M059J (cell line): ENCODE measurements around the gene EPB41L5. TPM values are rescaled to one million over a fixed set of nuclear protein-coding genes. Genes with fewer than 3 reads are reported as not detected.
"Not testable (repeated sequence)": the region's sequence is repeated elsewhere in the genome, so short reads cannot be mapped to it uniquely, and the experiment has no call there.

Source experiments
- DNase-seq: peaks from one replicate; pipeline ENCODE4 v3.0.0-alpha.2; 2012; ENCODE audit warnings: low read depth
- total RNA-seq: library from RNA; depleted of rRNA; stranded (reverse); fragments of >200 nt; shearing (Covaris generic); gene quantifications from 2 replicates; pipeline ENCODE4 v1.2.3, GENCODE V29; 2014

Gene EPB41L5
- total RNA-seq, 1 experiment from 2014 or later, result 5.8 TPM

GRCh38 chr2:120100627-120101026 lies 87.8 kb downstream of the EPB41L5 start:
- no peak for DNase-seq

DNA sequence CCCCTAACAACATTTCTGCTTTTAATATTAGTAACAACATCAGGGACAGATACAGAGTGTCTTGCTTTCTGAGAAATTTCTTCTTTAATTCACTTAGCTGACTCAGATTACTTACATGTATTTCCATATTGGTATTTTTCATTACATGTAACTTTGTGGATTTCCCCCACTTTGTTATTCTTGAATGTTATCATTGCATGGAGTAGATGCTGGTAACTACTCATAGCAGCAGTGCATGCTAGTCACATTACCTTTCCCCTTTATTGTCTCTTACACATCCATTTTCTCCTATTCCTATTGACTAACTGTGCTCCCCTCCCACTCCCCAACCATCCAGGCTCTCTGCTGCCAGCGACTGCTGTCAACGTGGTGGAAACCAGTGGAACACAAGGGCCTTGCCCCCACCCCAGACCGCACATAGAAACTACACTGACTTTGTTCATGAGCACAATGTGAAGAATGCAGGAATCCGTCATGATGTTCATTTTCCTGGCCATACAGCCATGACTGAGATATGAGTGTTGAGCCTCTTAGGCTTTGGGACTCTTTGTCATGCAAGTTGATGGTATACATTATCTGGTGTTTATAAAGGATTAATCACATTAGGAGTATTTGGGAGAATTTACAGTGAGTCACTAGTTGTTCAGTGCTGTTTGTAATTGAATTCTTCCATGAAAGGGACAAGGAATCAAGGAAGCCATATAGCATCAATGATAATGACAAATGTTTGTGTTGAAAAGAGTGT lies 91.0 kb downstream of the EPB41L5 start:
- DNase-seq, result peak; percentile 84

- DNase-seq, result no peak
These were observed 91.9 kb downstream of the EPB41L5 start for GRCh38 chr2:120104772-120105171.

GRCh38 chr2:120105360-120105759 lies 92.5 kb downstream of the EPB41L5 start:
- DNase-seq, result peak; percentile 1

DNA sequence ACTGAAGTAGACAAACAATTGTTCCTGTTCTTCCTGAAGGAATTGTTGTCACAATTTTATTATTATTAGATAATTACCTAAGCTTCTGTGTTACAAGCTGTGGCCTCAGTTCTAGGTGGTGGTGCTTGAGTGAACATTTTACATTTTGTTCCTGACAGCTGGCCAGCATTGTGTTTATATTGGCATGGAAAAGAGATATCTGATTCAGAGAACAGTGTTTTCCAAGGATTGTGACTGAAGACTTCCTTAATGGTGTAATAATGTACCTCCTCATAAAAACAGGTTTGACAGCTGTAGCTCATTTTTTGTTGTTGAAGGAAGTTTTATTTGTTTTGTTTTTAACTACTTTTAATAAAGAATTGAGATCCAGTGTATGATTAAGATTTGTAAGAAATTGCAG lies 95.2 kb downstream of the EPB41L5 start:
- DNase-seq, result peak; percentile 66

DNA sequence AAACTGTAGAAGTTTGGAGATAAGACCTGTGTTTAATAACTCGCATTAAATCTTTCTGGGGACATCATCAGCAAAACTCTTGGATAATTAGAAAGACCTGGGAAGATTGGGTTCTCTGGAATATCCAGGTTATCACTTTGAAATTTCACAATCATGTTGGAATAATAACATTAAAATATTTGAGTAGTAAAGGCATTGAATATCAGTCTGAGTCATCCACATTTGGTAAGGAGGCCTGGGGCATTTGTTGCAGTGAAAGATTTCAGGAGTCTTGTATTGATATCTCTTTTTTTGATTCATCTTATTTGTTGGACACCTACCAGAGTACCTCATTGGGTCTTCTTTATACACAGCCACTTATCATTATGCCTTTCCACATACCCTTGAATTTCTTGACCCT lies 95.9 kb downstream of the EPB41L5 start:
- DNase-seq, result peak; percentile 27

DNA sequence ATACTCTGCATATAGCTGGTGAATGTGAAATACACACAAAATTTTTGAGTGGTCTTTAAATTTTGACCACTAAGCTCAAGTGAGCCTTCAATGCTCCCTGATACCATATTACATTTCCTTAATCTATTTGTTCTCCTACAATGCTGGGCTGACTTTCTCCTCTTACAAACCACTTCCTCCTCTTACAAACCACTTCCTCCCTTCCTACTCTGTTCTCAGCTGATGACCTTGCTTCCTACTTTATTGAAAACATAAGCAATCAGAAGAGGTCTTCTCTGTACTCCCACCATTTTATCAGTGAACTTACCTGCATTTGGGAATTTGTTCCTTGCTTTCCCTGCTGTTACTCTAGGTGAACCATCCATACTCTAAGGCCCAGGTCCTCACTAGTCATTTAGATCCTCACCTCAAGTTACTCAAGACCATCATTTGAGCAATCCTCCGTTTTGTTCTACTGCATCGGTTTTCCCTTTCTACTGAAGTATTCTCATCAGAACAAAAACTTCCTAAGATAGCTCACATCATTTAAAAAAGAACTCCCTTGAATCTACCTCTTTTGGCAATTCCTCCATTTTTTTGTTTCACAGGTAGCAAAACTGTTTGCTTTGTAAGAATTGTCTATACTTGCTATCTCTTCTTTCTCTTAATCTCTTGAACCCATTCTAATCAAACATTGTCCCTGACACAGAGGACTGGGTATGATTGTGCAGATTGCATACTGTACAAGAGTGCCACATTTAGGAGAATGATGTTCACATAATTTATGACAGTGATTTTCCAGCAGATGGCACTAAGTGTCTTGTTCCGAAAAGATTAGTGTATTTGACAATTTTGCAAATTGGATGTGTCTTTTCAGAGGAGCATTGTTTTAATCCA lies 96.5 kb downstream of the EPB41L5 start:
- peak; percentile 52 for DNase-seq

DNA sequence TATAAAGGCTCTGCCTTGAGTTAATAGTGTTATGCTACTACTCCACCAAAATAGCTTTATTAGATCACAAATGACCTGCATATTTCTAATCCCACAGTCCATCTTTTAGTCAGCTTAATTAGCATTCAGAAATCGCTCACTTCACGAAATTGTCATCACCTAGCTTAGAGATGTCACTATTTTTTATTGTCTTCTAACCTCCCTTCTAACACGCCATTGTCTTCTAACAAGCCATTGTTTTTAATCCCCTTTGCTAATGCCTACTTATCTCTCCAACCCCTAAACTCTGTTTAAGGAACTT lies 97.1 kb downstream of the EPB41L5 start:
- no peak for DNase-seq

DNA sequence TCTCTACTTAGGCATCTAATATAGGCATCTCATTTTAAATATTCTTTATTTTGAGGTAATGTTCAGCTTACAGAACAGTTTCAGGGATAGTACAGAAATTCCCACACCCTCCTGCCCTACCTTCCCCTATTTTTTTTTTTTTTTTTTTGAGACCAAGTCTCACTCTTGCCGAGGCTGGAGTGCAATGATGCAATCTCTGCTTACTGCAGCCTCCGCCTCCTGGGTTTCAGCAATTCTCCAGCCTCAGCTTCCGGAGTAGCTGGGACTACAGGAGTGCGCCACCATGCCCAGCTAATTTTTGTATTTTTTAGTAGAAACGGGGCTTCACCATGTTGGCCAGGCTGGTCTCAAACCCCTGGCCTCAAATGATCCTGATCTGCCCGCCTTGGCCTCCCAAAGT lies 97.6 kb downstream of the EPB41L5 start:
- no peak for DNase-seq

GRCh38 chr2:120111193-120111592 lies 98.3 kb downstream of the EPB41L5 start:
- DNase-seq, result no peak

GRCh38 chr2:120118018-120118417 lies 105.1 kb downstream of the EPB41L5 start:
- DNase-seq, result no peak

GRCh38 chr2:120118471-120118870 lies 105.6 kb downstream of the EPB41L5 start:
- no peak for DNase-seq

DNA sequence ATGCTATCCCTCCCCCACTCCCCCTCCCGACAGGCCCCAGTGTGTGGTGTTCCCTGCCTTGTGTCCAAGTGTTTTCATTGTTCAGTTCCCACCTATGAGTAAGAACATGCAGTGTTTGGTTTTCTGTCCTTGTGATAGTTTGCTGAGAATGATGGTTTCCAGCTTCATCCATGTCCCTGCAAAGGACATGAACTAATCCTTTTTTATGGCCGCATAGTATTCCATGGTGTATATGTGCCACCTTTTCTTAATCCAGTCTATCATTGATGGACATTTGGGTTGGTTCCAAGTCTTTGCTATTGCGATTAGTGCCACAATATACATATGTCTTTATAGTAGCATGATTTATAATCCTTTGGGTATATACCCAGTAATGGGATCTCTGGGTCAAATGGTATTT lies 108.5 kb downstream of the EPB41L5 start:
- not testable (repeated sequence) for DNase-seq

- no peak for DNase-seq
These were observed 110.2 kb downstream of the EPB41L5 start for GRCh38 chr2:120123090-120123489.

GRCh38 chr2:120125195-120125594 lies 112.3 kb downstream of the EPB41L5 start:
- no peak for DNase-seq

DNA sequence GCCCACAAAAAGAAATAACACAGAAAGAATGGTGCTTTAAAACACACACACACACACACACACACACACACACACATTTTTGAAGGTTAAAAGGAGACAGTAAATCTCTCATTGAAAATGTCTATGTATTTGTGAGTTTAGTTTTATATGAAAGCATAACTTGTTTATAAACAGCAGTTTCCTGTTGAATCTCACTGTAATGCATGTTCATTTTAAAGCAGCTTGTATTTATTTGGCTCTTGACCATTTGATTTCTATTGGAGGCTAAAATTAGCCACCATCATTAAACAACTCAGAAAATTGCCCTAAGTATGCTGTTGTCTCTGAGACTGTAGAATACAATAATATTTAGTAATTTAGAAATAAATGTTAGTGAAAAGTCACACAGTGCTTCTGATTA lies 115.3 kb downstream of the EPB41L5 start:
- no peak for DNase-seq

DNA sequence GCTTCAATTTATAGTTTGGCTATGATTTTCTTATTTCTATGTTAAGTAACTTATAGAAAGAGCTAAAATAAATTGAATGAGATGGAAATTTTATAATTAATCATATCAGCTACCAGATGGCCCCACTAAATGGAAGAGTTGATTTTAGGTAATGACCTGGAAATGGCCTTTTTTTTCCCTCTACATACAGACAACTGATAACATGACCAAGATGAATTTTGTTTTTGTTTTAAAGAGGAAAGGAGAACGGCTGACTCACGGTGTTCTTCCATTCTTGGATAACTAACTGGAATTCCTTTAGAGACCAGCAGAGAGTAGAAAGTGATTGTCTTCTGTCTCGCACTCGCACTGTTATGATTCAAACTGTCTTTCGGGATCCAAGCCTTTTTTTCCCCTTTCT lies 119.3 kb downstream of the EPB41L5 start:
- DNase-seq, result peak; percentile 58

GRCh38 chr2:120132691-120133090 lies 119.8 kb downstream of the EPB41L5 start:
- no peak for DNase-seq

DNA sequence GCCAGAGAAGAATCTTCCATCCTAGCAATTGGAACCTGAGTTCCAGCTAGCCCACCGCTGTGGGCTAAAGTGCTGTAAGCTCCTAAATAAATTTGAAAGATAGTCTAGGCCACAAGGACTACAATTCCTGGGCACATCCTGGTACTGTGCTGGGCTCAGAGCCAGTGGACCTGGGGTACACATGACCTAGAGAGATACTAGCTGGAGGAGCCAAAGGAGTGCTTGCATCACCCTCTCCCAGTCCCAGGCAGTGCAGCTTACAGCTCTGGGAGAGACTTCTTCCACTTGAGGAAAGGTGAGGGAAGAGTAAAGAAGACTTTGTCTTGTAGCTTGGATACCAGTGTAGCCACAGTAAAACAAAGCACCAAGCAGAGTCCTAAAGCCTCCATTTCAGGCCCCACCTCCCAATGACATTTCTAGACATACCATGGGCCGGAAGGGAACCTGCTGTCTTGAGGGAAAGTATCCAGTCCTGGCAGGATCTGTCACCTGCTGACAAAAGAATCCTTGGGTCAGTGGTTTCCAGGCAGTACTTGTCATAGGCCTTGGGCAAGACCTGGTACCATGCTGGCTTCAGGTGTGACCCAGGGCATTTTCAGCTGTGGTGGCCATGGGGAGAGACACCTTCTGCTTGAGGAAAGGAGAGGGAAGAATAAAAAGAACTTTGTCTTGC lies 120.8 kb downstream of the EPB41L5 start:
- DNase-seq, result peak; percentile 23

DNA sequence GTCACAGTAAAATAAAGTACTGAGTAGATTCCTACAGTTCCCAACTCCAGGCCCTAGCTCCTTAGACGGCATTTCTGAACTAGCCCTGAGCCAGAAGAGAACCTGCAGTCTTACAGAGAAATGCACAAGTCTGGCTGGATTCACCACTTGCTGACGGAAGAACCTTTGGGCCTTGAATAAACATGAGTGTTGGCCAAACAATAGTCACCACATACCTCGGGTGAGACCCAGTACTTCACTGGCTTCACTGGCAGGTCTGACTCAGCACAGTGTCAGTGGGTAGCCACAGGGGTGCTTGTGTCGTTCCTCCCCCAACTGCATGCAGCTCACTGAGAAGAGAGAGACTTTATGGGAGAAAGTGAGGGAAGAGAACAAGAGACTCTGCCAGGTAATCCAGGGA lies 121.4 kb downstream of the EPB41L5 start:
- peak; percentile 96 for DNase-seq

- not testable (repeated sequence) for DNase-seq
These were observed 122.1 kb downstream of the EPB41L5 start for GRCh38 chr2:120135013-120135412.

DNA sequence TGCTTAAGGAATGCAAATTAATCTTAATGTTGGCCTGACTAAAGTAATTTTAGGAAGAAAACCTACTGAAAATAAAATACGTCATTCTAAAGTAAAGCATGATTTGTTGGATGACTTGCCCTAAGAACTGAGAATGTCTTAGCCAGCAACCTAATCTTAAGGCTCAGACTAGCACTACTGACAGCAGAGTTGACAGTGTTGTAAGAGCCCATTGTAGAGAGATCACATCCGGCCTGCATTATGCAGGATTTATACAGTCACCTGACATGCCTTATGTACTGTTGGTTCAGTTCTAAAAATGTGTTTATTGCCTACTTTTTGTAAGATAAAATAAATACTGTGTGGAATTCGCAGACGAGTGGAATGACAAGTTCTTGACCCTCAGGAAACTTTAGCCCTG lies 128.0 kb downstream of the EPB41L5 start:
- DNase-seq, result no peak
